GM23248 (cell line): ENCODE data around the gene NF1.

Experiments used
- EZH2 ChIP-seq: fragments of 200-600 bp; sonication (generic); IDR thresholded peaks from 2 replicates; pipeline ENCODE4 v1.6.1; 2018; ENCODE audit warnings: antibody characterized with exemption, mild to moderate bottlenecking; ENCODE audit not compliant: insufficient read depth, poor library complexity, severe bottlenecking
- EZH2phosphoT487 ChIP-seq: fragments of 200-600 bp; sonication (generic); IDR thresholded peaks from 2 replicates; pipeline ENCODE4 v1.6.1; 2018; ENCODE audit warnings: antibody characterized with exemption, moderate library complexity, mild to moderate bottlenecking, low read depth; ENCODE audit not compliant: insufficient read depth

GRCh38 chr17:31310886-31311285 lies 216.1 kb downstream of the NF1 start:
- TF ChIP-seq EZH2phosphoT487 (no peak), EZH2 (no peak)
